Upper lobe of left lung (tissue), 6 donors: ENCODE data around the gene SLX4IP. TPM values are rescaled to one million over a fixed set of nuclear protein-coding genes. Genes with fewer than 3 reads are reported as not detected.

Experiments
- ATAC-seq, 2 donors: fragments of 200-7000 bp; cut with Tn5 transposase; one replicate each; pipeline ENCODE4 v1.9.1; 2022; ENCODE audit warnings: mild to moderate bottlenecking in 2 of 2, moderate library complexity in 2 of 2; ENCODE audit not compliant: low FRiP score in 2 of 2
- DNase-seq, 2 donors: peaks; one replicate each; pipeline ENCODE4 v3.0.0-alpha.2; 2019 to 2020
- H3K27ac ChIP-seq, 4 donors: fragments of 200-600 bp; sonication (generic); one replicate each; pipeline ENCODE4 v1.5.1; 2016 to 2019
- H3K27me3 ChIP-seq, 4 donors: fragments of 200-600 bp; sonication (generic); one replicate each; pipeline ENCODE4 v1.5.1; 2017 to 2019
- H3K36me3 ChIP-seq, 4 donors: fragments of 200-600 bp; sonication (generic); one replicate each; pipeline ENCODE4 v1.5.1; 2016 to 2019
- H3K4me1 ChIP-seq, 4 donors: fragments of 200-600 bp; sonication (generic); one replicate each; pipeline ENCODE4 v1.5.1; 2018 to 2019
- H3K4me3 ChIP-seq, 4 donors: fragments of 200-600 bp; sonication (generic); one replicate each; pipeline ENCODE4 v1.5.1; 2017 to 2019; ENCODE audit warnings: mild to moderate bottlenecking in 2 of 4, moderate library complexity in 1 of 4
- H3K9me3 ChIP-seq, 4 donors: fragments of 200-600 bp; sonication (generic); one replicate each; pipeline ENCODE4 v1.5.1; 2018 to 2019
- CTCF ChIP-seq, 6 experiments: fragments of 450-650 bp in 4 of 6; fragments of 200-600 bp in 2 of 6; sonication (generic) in 2 of 6; IDR thresholded peaks; one replicate each; pipeline ENCODE4 v1.5.1; 2016 to 2019; ENCODE audit warnings: antibody characterized with exemption in 6 of 6
- EP300 ChIP-seq, 4 donors: sonication (generic); formaldehyde crosslinking; IDR thresholded peaks; one replicate each; pipeline ENCODE4 v1.5.1; 2017; ENCODE audit warnings: antibody characterized with exemption in 4 of 4, control low read depth in 2 of 4
- POLR2A ChIP-seq, 4 donors: fragments of 450-650 bp; IDR thresholded peaks; one replicate each; pipeline ENCODE4 v1.5.1; 2016 to 2017; ENCODE audit warnings: antibody characterized with exemption in 4 of 4, mild to moderate bottlenecking in 2 of 4
- POLR2AphosphoS5 ChIP-seq, 2 donors: sonication (generic); formaldehyde crosslinking; IDR thresholded peaks; one replicate each; pipeline ENCODE4 v1.5.1; 2017; ENCODE audit warnings: antibody characterized with exemption in 2 of 2
- WGBS, 2 donors: methylation state at CpG; one replicate each; pipeline ENCODE4 v1.1.5; 2017 to 2018; 5-methylcytosine and 5-hydroxymethylcytosine counted together
- total RNA-seq, 6 donors: library from RNA; depleted of rRNA in 4 of 6; stranded (reverse); fragments of >200 nt in 4 of 6; gene quantifications; one replicate each; pipeline versions ENCODE4 v1.1.0 to v1.2.1, GENCODE V29; 2016 to 2021
- donor health status: DM: no; HTN: no; CAD: no; lungs with moderate emphysema.
- donor health status: DM: no; HTN: yes; CAD: no; lungs with severe emphysema.

The SLX4IP gene
- total RNA-seq, 6 donors from 2014 or later = 3.2 to 6.0 (median 4.5) TPM

GRCh38 chr20:10433014-10433622 lies 2.0 kb upstream of the SLX4IP start:
- H3K36me3 ChIP-seq = no peaks in the 10 kb centered on the region
- H3K4me3 ChIP-seq = peak overlapping the region; percentile 66 to 94 (median 78)
- H3K27me3 ChIP-seq = peaks cover 0 to 2% (median 0%) of the 10 kb centered on the region in 4 donors
- no peak for ATAC-seq
- peak overlapping the region; percentile 87 to 98 (median 96) for H3K27ac ChIP-seq
- H3K9me3 ChIP-seq = no peaks in the 10 kb centered on the region
- peaks cover 18 to 35% (median 22%) of the 10 kb centered on the region in 4 donors for H3K4me1 ChIP-seq
- no peak for TF ChIP-seq CTCF (IDR thresholded peaks at IDR 0.05)
- no peak for TF ChIP-seq EP300 (IDR thresholded peaks at IDR 0.05)
- no peak for TF ChIP-seq POLR2AphosphoS5 (IDR thresholded peaks at IDR 0.05)
- TF ChIP-seq POLR2A (IDR thresholded peaks at IDR 0.05) = no peak
- DNase-seq = peak in 1 of 2 donors; percentile 48
- 50 to 54% methylated on average over 28 to 30 of the region's 30 CpGs for WGBS, 2 donors

GRCh38 chr20:10433623-10434466 lies 1.3 kb upstream of the SLX4IP start, which contains the start of gene MKKS:
Gene MKKS (minus strand): TSS chr20:10434222. CDS start chr20:10413514, 20,708 bp downstream.
- Histone ChIP-seq H3K36me3 (no peaks in the 10 kb centered on the region), H3K4me1 (peaks cover 15 to 35% (median 22%) of the 10 kb centered on the region in 4 donors), H3K27me3 (peaks cover 0 to 2% (median 0%) of the 10 kb centered on the region in 4 donors), H3K27ac (peak within 1 kb of the TSS; percentile 87 to 98 (median 96)), H3K9me3 (no peaks in the 10 kb centered on the region), H3K4me3 (peak within 1 kb of the TSS; percentile 66 to 94 (median 78))
- TF ChIP-seq EP300 (IDR thresholded peaks at IDR 0.05) (no peak), POLR2A (IDR thresholded peaks at IDR 0.05) (peak; percentile 4 to 43 (median 22)), CTCF (IDR thresholded peaks at IDR 0.05) (peak in 3 of 6 experiments; percentile 2 to 28 (median 14)), POLR2AphosphoS5 (IDR thresholded peaks at IDR 0.05) (peak in 1 of 2 donors; percentile 75)
- peak; percentile 95 for ATAC-seq
- 0 to 1% methylated on average over 41 to 73 of the region's 73 CpGs for WGBS, 2 donors
- peak; percentile 84 to 98 for DNase-seq

- no peaks in the 10 kb centered on the region for H3K9me3 ChIP-seq
- no peaks in the 10 kb centered on the region for H3K36me3 ChIP-seq
- peak in 3 of 4 donors; percentile 85 to 93 (median 87) for TF ChIP-seq POLR2A (IDR thresholded peaks at IDR 0.05)
- peak in 1 of 6 experiments; percentile 7 for TF ChIP-seq CTCF (IDR thresholded peaks at IDR 0.05)
- peak; percentile 93 to 94 for TF ChIP-seq POLR2AphosphoS5 (IDR thresholded peaks at IDR 0.05)
- peak in 1 of 4 donors; percentile 3 for TF ChIP-seq EP300 (IDR thresholded peaks at IDR 0.05)
- H3K4me1 ChIP-seq = peaks cover 14 to 35% (median 22%) of the 10 kb centered on the region in 4 donors
- DNase-seq (peak in 1 of 2 donors; percentile 92), ATAC-seq (peak; percentile 95 to 97)
- H3K27ac ChIP-seq = peak overlapping the region; percentile 87 to 98 (median 96)
- peak overlapping the region; percentile 66 to 94 (median 78) for H3K4me3 ChIP-seq
- H3K27me3 ChIP-seq = peaks cover 0 to 2% (median 0%) of the 10 kb centered on the region in 4 donors
- 0% methylated on average over 17 of the region's 17 CpGs for WGBS, 2 donors
These were observed 656 bp upstream of the SLX4IP start for GRCh38 chr20:10434467-10434831.

GRCh38 chr20:10436053-10436699 lies 1.1 kb downstream of the SLX4IP start:
- H3K27ac ChIP-seq = no peak overlapping the region
- TF ChIP-seq POLR2A (IDR thresholded peaks at IDR 0.05) = no peak
- no peak for TF ChIP-seq EP300 (IDR thresholded peaks at IDR 0.05)
- TF ChIP-seq CTCF (IDR thresholded peaks at IDR 0.05) = no peak
- no peaks in the 10 kb centered on the region for H3K9me3 ChIP-seq
- ATAC-seq (no peak), DNase-seq (peak in 1 of 2 donors; percentile 39)
- 95 to 96% methylated on average over 20 of the region's 20 CpGs for WGBS, 2 donors
- peaks cover 14 to 32% (median 22%) of the 10 kb centered on the region in 4 donors for H3K4me1 ChIP-seq
- no peaks in the 10 kb centered on the region for H3K36me3 ChIP-seq
- H3K4me3 ChIP-seq = peak overlapping the region in 2 of 4 donors; percentile 66 to 94
- H3K27me3 ChIP-seq = peaks cover 0 to 2% (median 0%) of the 10 kb centered on the region in 4 donors
